A549 (cell line): ENCODE measurements around the gene PZP. TPM values are rescaled to one million over a fixed set of nuclear protein-coding genes. Genes with fewer than 3 reads are reported as not detected.

Source experiments
- ATAC-seq, 2 experiments: fragments of 200-7000 bp in 1 of 2; fragments of >200 bp in 1 of 2; cut with Nextera tagmentation in 1 of 2; cut with Tn5 transposase in 1 of 2; 3 replicates each; pipeline versions ENCODE4 v1.8.0 to v1.9.1; 2018 to 2020; ENCODE audit warnings: mild to moderate bottlenecking in 1 of 2, moderate library complexity in 1 of 2
- CTCF ChIA-PET: fragments of 300-600 bp; sonication (Branson Sonifier 250); formaldehyde crosslinking; extraction: SDS; loops from one replicate; lab custom pipeline; 2021; ENCODE audit warnings: antibody characterized with exemption, inconsistent platforms; lab: Yijun Ruan, JAX
- POLR2A ChIA-PET: fragments of 350-600 bp; formaldehyde crosslinking; extraction: SDS; loops from one replicate; lab custom pipeline; 2021; ENCODE audit warnings: antibody characterized with exemption, inconsistent platforms; lab: Yijun Ruan, JAX
- DNase-seq, 2 experiments: peaks; one replicate each; pipeline versions ENCODE4 v3.0.0 to v3.0.0-alpha.2; 2011 to 2016; ENCODE audit warnings: low read depth in 1 of 2, low spot score in 1 of 2
- FAIRE-seq: peaks from 2 replicates; lab custom pipeline; 2011; peaks lifted over from hg19 to GRCh38; lab: Jason Lieb, UNC
- H3K27ac ChIP-seq, 2 experiments: fragments of >200 bp; sonication (Bioruptor Twin); formaldehyde crosslinking; 3 replicates each; pipeline ENCODE4 v1.5.1; 2016 to 2017
- H3K4me1 ChIP-seq: fragments of >200 bp; sonication (Bioruptor Twin); formaldehyde crosslinking; 3 replicates; pipeline ENCODE4 v1.6.1; 2016
- H3K4me2 ChIP-seq: fragments of >200 bp; sonication (Bioruptor Twin); formaldehyde crosslinking; 3 replicates; pipeline ENCODE4 v1.6.1; 2016
- H3K4me3 ChIP-seq: fragments of >200 bp; sonication (Bioruptor Twin); formaldehyde crosslinking; 3 replicates; pipeline ENCODE4 v1.5.1; 2016
- H3K9me3 ChIP-seq: fragments of >200 bp; sonication (Bioruptor Twin); formaldehyde crosslinking; 3 replicates; pipeline ENCODE4 v1.6.1; 2016
- BHLHE40 ChIP-seq: IDR thresholded peaks from 2 replicates; pipeline ENCODE4 v1.6.1; 2012; ENCODE audit warnings: low read depth, low read length, inconsistent platforms
- CBX8 ChIP-seq: fragments of 200-600 bp; sonication (generic); IDR thresholded peaks from 2 replicates; pipeline ENCODE4 v1.6.1; 2016
- CEBPB ChIP-seq, 2 experiments: fragments of >200 bp in 1 of 2; sonication (Bioruptor Twin) in 1 of 2; formaldehyde crosslinking in 1 of 2; IDR thresholded peaks; 2 replicates each; pipeline ENCODE4 v1.6.1; 2012 to 2016
- CHD2 ChIP-seq: fragments of 150-350 bp; IDR thresholded peaks from 2 replicates; pipeline ENCODE4 v1.6.1; 2014; ENCODE audit warnings: low read length; ENCODE audit not compliant: partially characterized antibody
- CHD4 ChIP-seq: fragments of 200-600 bp; sonication (generic); IDR thresholded peaks from 2 replicates; pipeline ENCODE4 v1.6.1; 2016; ENCODE audit warnings: antibody characterized with exemption, mild to moderate bottlenecking, borderline replicate concordance
- EHMT2 ChIP-seq: fragments of 200-600 bp; sonication (generic); IDR thresholded peaks from 2 replicates; pipeline ENCODE4 v1.6.1; 2016; ENCODE audit warnings: antibody characterized with exemption, low read depth, mild to moderate bottlenecking, moderate library complexity
- EP300 ChIP-seq, 2 experiments: fragments of >200 bp; sonication (Bioruptor Twin); formaldehyde crosslinking; IDR thresholded peaks; 2 replicates in 1 of 2; 3 replicates in 1 of 2; pipeline ENCODE4 v1.6.1; 2016 to 2017
- ESRRA ChIP-seq: fragments of 150-350 bp; IDR thresholded peaks from 2 replicates; pipeline ENCODE4 v1.6.1; 2014; ENCODE audit warnings: mild to moderate bottlenecking, low read length, borderline replicate concordance
- FOSB ChIP-seq: fragments of 250-450 bp; sonication (Bioruptor Pico); IDR thresholded peaks from 2 replicates; pipeline ENCODE4 v1.5.0; 2020; ENCODE audit warnings: mild to moderate bottlenecking, moderate library complexity
- HDAC2 ChIP-seq: fragments of 200-600 bp; sonication (generic); IDR thresholded peaks from 2 replicates; pipeline ENCODE4 v1.6.1; 2016
- HES2 ChIP-seq: fragments of >200 bp; sonication (Bioruptor Twin); formaldehyde crosslinking; IDR thresholded peaks from 2 replicates; pipeline ENCODE4 v1.6.1; 2016
- HEYL ChIP-seq: fragments of 250-450 bp; sonication (Bioruptor Pico); IDR thresholded peaks from 2 replicates; pipeline ENCODE4 v1.8.0; 2021; ENCODE audit warnings: mild to moderate bottlenecking, moderate library complexity
- HMGXB4 ChIP-seq: fragments of 250-450 bp; sonication (Bioruptor Pico); IDR thresholded peaks from 2 replicates; pipeline ENCODE4 v1.5.0; 2021; ENCODE audit warnings: mild to moderate bottlenecking, moderate library complexity, borderline replicate concordance
- HOXA7 ChIP-seq: fragments of 250-450 bp; sonication (Bioruptor Pico); IDR thresholded peaks from 2 replicates; pipeline ENCODE4 v1.5.0; 2020; ENCODE audit warnings: mild to moderate bottlenecking, moderate library complexity
- HOXB13 ChIP-seq: fragments of 250-450 bp; sonication (Bioruptor Pico); IDR thresholded peaks from 2 replicates; pipeline ENCODE4 v1.5.0; 2020; ENCODE audit warnings: low read depth, mild to moderate bottlenecking, moderate library complexity
- HOXB5 ChIP-seq: fragments of 250-450 bp; sonication (Bioruptor Pico); IDR thresholded peaks from 2 replicates; pipeline ENCODE4 v1.5.0; 2020; ENCODE audit warnings: mild to moderate bottlenecking, moderate library complexity
- MAZ ChIP-seq: fragments of 150-350 bp; IDR thresholded peaks from 2 replicates; pipeline ENCODE4 v1.6.1; 2014; ENCODE audit warnings: antibody characterized with exemption, low read depth, low read length, borderline replicate concordance
- MYC ChIP-seq: IDR thresholded peaks from 2 replicates; pipeline ENCODE4 v1.6.1; 2012; ENCODE audit warnings: mild to moderate bottlenecking, inconsistent platforms, low read length, improper control_type of control experiment, borderline replicate concordance
- NPAS2 ChIP-seq: fragments of 250-450 bp; sonication (Bioruptor Pico); IDR thresholded peaks from 2 replicates; pipeline ENCODE4 v1.8.0; 2022; ENCODE audit warnings: mild to moderate bottlenecking, moderate library complexity, borderline replicate concordance
- PHF8 ChIP-seq: fragments of 200-600 bp; sonication (generic); IDR thresholded peaks from 2 replicates; pipeline ENCODE4 v1.6.1; 2016; ENCODE audit warnings: low read depth, mild to moderate bottlenecking, antibody characterized with exemption, moderate library complexity, borderline replicate concordance
- RCOR1 ChIP-seq: fragments of 150-350 bp; IDR thresholded peaks from 2 replicates; pipeline ENCODE4 v1.6.1; 2014; ENCODE audit warnings: antibody characterized with exemption, low read length, low read depth
- RFX5 ChIP-seq: fragments of 450-650 bp; IDR thresholded peaks from 2 replicates; pipeline ENCODE4 v1.7.1; 2014; ENCODE audit warnings: antibody characterized with exemption, mild to moderate bottlenecking, moderate library complexity
- SMC3 ChIP-seq: fragments of >200 bp; sonication (Bioruptor Twin); formaldehyde crosslinking; IDR thresholded peaks from 3 replicates; pipeline ENCODE4 v1.6.1; 2018; ENCODE audit warnings: inconsistent platforms
- SREBF2 ChIP-seq: fragments of 450-650 bp; IDR thresholded peaks from 2 replicates; pipeline ENCODE4 v1.6.1; 2014; ENCODE audit warnings: mild to moderate bottlenecking, moderate library complexity
- TP53 ChIP-seq: fragments of 250-450 bp; sonication (Bioruptor Pico); IDR thresholded peaks from 2 replicates; pipeline ENCODE4 v1.5.0; 2021; ENCODE audit warnings: mild to moderate bottlenecking, moderate library complexity
- ZC3H11A ChIP-seq: fragments of 450-650 bp; IDR thresholded peaks from 2 replicates; pipeline ENCODE4 v1.6.1; 2014; ENCODE audit warnings: antibody characterized with exemption, mild to moderate bottlenecking
- WGBS: methylation state at CpG from one replicate; pipeline ENCODE4 v1.1.6; 2017; ENCODE audit errors: missing lambda C conversion rate; 5-methylcytosine and 5-hydroxymethylcytosine counted together
- polyA plus RNA-seq, 4 experiments: library from polyadenylated mRNA; depleted of rRNA in 3 of 4; stranded (reverse); fragments of >200 nt; fragmentation: RNase III in 1 of 4; extraction: RNeasy Plus Mini Kit Qiagen cat#74134 plus additional on column Dnase treatment in 1 of 4; gene quantifications; 2 replicates in 3 of 4; 3 replicates in 1 of 4; pipeline ENCODE4 v1.2.3, GENCODE V29; 2011 to 2017
- TF ChIP-seq, protein P1 (sequence below): fragments of >200 bp; sonication (Bioruptor Twin); formaldehyde crosslinking; IDR thresholded peaks from 3 replicates; pipeline ENCODE4 v1.6.1; 2016
- TF ChIP-seq, protein P2 (sequence below): fragments of 250-450 bp; sonication (Bioruptor Pico); IDR thresholded peaks from 2 replicates; pipeline ENCODE4 v1.5.0; 2020; ENCODE audit warnings: low read depth, mild to moderate bottlenecking, moderate library complexity

Gene PZP
- polyA plus RNA-seq, 2 of the 4 experiments (the other 2 are of a cell fraction) = not detected

DNA sequence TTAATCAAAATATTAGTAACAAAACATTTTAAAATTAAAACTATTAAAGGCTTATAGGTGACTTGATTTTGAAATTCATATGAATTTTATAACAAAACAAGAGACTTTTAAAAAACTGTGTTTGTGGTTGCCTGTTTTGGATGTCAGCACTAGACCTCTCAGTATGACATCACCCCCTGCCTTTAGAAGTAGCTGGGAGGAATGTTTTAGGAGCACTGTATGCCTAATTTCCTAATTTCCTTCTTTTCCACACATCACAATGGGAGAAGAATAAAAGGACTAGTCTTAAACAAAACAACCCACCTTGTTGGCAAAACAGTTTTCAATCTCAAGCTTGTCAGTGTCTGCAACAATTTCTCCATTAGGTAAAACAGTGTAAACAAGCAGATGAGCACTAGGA is 48.1 kb upstream of the PZP start:
- Histone ChIP-seq H3K4me2 (no peak overlapping the region), H3K9me3 (no peaks in the 10 kb centered on the region), H3K4me1 (no peaks in the 10 kb centered on the region), H3K27ac (no peak overlapping the region), H3K4me3 (no peak overlapping the region)
- no peak for FAIRE-seq
- no peak for DNase-seq
- TF ChIP-seq ESRRA (no peak), HOXB13 (CRISPR knock-in tag) (no peak), TP53 (no peak), SMC3 (no peak), CEBPB (IDR thresholded peaks at IDR 0.05) (no peak), MYC (no peak), PHF8 (no peak), HMGXB4 (CRISPR knock-in tag) (no peak), MAZ (no peak), NPAS2 (CRISPR knock-in tag) (no peak), ZC3H11A (no peak), HDAC2 (no peak), EHMT2 (no peak), HOXA7 (CRISPR knock-in tag) (no peak), RFX5 (no peak), CHD4 (no peak)
- TF ChIP-seq, protein P1, sequence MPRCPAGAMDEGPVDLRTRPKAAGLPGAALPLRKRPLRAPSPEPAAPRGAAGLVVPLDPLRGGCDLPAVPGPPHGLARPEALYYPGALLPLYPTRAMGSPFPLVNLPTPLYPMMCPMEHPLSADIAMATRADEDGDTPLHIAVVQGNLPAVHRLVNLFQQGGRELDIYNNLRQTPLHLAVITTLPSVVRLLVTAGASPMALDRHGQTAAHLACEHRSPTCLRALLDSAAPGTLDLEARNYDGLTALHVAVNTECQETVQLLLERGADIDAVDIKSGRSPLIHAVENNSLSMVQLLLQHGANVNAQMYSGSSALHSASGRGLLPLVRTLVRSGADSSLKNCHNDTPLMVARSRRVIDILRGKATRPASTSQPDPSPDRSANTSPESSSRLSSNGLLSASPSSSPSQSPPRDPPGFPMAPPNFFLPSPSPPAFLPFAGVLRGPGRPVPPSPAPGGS = no peak
- ATAC-seq = no peak
- ChIA-PET POLR2A (no interaction called here), CTCF (no interaction called here)

DNA sequence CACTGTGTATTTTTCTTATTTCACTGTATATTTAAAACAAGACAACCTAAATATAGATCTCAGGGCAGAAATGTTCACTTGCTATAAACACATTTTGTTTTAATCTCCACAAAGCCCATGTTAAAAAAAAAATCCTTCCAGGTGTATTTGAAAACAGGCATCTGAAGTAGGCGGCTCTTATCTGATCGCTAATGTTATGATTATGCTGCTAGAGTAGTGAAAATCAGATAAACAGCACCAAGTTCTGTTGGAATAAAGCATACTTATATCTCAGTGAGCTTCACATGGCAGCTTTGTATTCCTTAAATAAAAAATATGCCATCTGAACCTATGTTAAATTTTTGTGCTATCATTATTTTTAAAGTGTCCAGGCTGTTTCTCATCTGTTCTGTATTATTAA is 47.6 kb upstream of the PZP start:
- DNase-seq (no peak), FAIRE-seq (no peak), ATAC-seq (no peak)
- Histone ChIP-seq H3K4me2 (no peak overlapping the region), H3K27ac (no peak overlapping the region), H3K4me1 (no peaks in the 10 kb centered on the region), H3K9me3 (no peaks in the 10 kb centered on the region), H3K4me3 (no peak overlapping the region)
- ChIA-PET CTCF (no interaction called here), POLR2A (no interaction called here)
- TF ChIP-seq HOXB13 (CRISPR knock-in tag) = no peak
- TF ChIP-seq HDAC2 = no peak
- no peak for TF ChIP-seq PHF8
- no peak for TF ChIP-seq TP53
- TF ChIP-seq, protein P2, sequence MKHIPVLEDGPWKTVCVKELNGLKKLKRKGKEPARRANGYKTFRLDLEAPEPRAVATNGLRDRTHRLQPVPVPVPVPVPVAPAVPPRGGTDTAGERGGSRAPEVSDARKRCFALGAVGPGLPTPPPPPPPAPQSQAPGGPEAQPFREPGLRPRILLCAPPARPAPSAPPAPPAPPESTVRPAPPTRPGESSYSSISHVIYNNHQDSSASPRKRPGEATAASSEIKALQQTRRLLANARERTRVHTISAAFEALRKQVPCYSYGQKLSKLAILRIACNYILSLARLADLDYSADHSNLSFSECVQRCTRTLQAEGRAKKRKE (CRISPR knock-in tag) = no peak
- TF ChIP-seq EHMT2 = no peak
- TF ChIP-seq HMGXB4 (CRISPR knock-in tag) = no peak
- TF ChIP-seq SREBF2 = no peak
- TF ChIP-seq HEYL (CRISPR knock-in tag) = no peak
- no peak for TF ChIP-seq BHLHE40
- TF ChIP-seq CHD2 = no peak
- TF ChIP-seq CBX8 = no peak
- no peak for TF ChIP-seq RFX5
- no peak for TF ChIP-seq EP300 (IDR thresholded peaks at IDR 0.05)
- no peak for TF ChIP-seq MYC
- no peak for TF ChIP-seq RCOR1
- TF ChIP-seq HES2 = no peak
- no peak for TF ChIP-seq HOXB5 (CRISPR knock-in tag)
- TF ChIP-seq MAZ = no peak
- TF ChIP-seq FOSB = no peak
- 38% methylated on average over 2 of the region's 2 CpGs for whole genome bisulfite sequencing
